OCI-LY3 (cell line): ENCODE results near the gene WIZ.
"Not testable (repeated sequence)": the region's sequence is repeated elsewhere in the genome, so short reads cannot be mapped to it uniquely, and the experiment has no call there.

Experiments
- H2AFZ ChIP-seq: fragments of 200-600, 300-600 bp; shearing (Covaris generic); 2 replicates; pipeline ENCODE4 v1.6.0; 2014; ENCODE audit warnings: antibody characterized with exemption, low read depth, low read length
- H3K27ac ChIP-seq: fragments of 200-600, 300-600 bp; sonication (generic); 2 replicates; pipeline ENCODE4 v1.5.1; 2014; ENCODE audit warnings: mild to moderate bottlenecking, low read length, moderate library complexity, mixed read lengths
- H3K27me3 ChIP-seq: fragments of 200-600, 300-600 bp; sonication (generic); 2 replicates; pipeline ENCODE4 v1.6.1; 2014; ENCODE audit warnings: low read depth, low read length, mixed read lengths
- H3K36me3 ChIP-seq: fragments of 200-600, 300-600 bp; sonication (generic); replicated peaks from 2 replicates; pipeline ENCODE3; 2014; ENCODE audit warnings: low read depth, low read length, mixed read lengths
- H3K4me1 ChIP-seq: fragments of 300-600, 200-600 bp; sonication (generic); 2 replicates; pipeline ENCODE4 v1.6.1; 2014; ENCODE audit warnings: low read length, mixed read lengths
- H3K4me2 ChIP-seq: fragments of 200-600, 300-600 bp; sonication (generic); 2 replicates; pipeline ENCODE4 v1.6.1; 2014; ENCODE audit warnings: low read length, mixed read lengths
- H3K4me3 ChIP-seq: fragments of 300-600, 200-600 bp; sonication (generic); 2 replicates; pipeline ENCODE4 v1.5.1; 2014; ENCODE audit warnings: antibody characterized with exemption, mild to moderate bottlenecking, low read length, moderate library complexity
- H3K79me2 ChIP-seq: fragments of 300-600, 200-600 bp; shearing (Covaris generic); 2 replicates; pipeline ENCODE4 v1.6.1; 2014; ENCODE audit warnings: mild to moderate bottlenecking, low read length, mixed read lengths
- H3K9ac ChIP-seq: fragments of 300-600, 200-600 bp; shearing (Covaris generic); 2 replicates; pipeline ENCODE4 v1.6.0; 2014; ENCODE audit warnings: mild to moderate bottlenecking, low read length, moderate library complexity
- H3K9me3 ChIP-seq: fragments of 200-600, 300-600 bp; shearing (Covaris generic); 2 replicates; pipeline ENCODE4 v1.6.1; 2014; ENCODE audit warnings: low read length, mixed read lengths; ENCODE audit not compliant: insufficient read depth
- H4K20me1 ChIP-seq: fragments of 200-600, 300-600 bp; sonication (generic); 2 replicates; pipeline ENCODE4 v1.6.1; 2016; ENCODE audit warnings: low read length, mixed read lengths; ENCODE audit not compliant: insufficient read depth
- EZH2phosphoT487 ChIP-seq: fragments of 200-600 bp; shearing (Covaris generic); IDR thresholded peaks from 2 replicates; pipeline ENCODE4 v1.6.1; 2018; ENCODE audit warnings: antibody characterized with exemption, mixed run types, low read depth
- TF ChIP-seq, protein P1 (sequence below): fragments of 200-600, 300-600 bp; sonication (generic); IDR thresholded peaks from 2 replicates; pipeline ENCODE4 v1.5.1; 2014; ENCODE audit warnings: antibody characterized with exemption, low read length, low read depth

Gene WIZ

DNA sequence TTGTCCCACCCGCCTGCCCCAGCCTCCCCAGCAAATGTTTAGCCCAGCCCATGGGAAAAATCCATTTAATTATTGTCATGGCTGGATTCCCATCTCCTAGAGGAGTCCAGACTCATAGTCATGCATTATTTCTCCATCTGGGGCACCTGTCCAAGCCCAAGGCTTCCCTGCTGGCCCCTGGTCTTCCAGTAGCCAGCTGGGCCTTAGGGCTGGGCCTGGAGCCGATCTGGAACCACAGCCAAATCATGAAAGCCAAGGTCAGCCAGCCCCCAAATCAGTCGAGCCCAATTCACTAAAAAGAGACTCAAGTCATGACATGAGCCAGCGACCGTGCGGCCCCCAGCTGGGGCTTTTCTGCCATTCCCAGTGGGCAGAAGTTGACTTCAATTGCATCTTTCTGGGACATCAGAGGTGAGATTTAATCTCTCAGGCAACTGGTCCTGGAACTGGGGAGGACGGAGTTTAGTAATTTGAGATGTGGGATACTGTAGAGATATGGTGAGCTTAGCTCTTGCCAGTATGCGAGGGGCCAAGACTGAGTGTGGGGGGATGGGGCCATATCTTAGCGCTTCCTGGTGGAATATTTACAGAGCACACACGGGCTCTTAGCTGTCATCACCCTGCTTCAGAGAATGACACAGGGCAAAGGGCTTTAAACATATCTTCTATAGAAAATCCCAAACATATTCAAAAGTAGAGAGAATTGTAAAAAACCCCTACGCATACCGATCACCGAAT is 38.9 kb upstream of the WIZ start:
- Histone ChIP-seq H3K27me3 (no peaks in the 10 kb centered on the region), H4K20me1 (no peaks in the 10 kb centered on the region)

DNA sequence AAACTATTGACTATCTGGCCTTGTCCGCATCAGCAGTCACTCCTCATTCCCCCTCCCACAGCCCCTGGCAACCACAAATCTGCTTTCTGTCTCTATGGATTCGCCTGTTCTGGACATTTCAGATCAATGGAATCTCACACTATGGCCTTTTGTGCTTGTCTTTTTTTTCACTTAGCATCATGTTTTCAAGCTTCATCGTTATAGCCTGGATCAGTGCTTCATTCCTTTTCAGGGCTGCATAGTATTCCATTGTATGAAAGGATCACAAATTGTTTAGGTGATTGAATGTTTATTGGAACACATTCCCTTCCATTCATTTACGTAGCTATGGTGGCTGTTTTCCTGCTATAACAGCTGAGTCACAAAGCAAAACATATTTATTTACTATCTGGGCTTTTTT is 37.3 kb upstream of the WIZ start:
- Histone ChIP-seq H3K9ac (no peak overlapping the region), H3K36me3 (no peaks in the 10 kb centered on the region), H3K27ac (no peak overlapping the region), H4K20me1 (no peaks in the 10 kb centered on the region), H3K4me3 (no peak overlapping the region), H2AFZ (no peak overlapping the region), H3K4me2 (no peak overlapping the region), H3K79me2 (no peaks in the 10 kb centered on the region), H3K27me3 (no peaks in the 10 kb centered on the region), H3K4me1 (no peaks in the 10 kb centered on the region), H3K9me3 (no peaks in the 10 kb centered on the region)
- TF ChIP-seq EZH2phosphoT487: no peak
- TF ChIP-seq, protein P1, sequence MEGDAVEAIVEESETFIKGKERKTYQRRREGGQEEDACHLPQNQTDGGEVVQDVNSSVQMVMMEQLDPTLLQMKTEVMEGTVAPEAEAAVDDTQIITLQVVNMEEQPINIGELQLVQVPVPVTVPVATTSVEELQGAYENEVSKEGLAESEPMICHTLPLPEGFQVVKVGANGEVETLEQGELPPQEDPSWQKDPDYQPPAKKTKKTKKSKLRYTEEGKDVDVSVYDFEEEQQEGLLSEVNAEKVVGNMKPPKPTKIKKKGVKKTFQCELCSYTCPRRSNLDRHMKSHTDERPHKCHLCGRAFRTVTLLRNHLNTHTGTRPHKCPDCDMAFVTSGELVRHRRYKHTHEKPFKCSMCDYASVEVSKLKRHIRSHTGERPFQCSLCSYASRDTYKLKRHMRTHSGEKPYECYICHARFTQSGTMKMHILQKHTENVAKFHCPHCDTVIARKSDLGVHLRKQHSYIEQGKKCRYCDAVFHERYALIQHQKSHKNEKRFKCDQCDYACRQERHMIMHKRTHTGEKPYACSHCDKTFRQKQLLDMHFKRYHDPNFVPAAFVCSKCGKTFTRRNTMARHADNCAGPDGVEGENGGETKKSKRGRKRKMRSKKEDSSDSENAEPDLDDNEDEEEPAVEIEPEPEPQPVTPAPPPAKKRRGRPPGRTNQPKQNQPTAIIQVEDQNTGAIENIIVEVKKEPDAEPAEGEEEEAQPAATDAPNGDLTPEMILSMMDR: no peak

More for the DNA sequence above, 38.9 kb upstream of the WIZ start:
- H3K4me1 ChIP-seq: no peaks in the 10 kb centered on the region
- H2AFZ ChIP-seq: no peak overlapping the region
- no peak overlapping the region for H3K27ac ChIP-seq
- no peak overlapping the region for H3K4me3 ChIP-seq
- no peaks in the 10 kb centered on the region for H3K36me3 ChIP-seq
- H3K79me2 ChIP-seq: no peaks in the 10 kb centered on the region
- no peak overlapping the region for H3K9ac ChIP-seq
- no peak overlapping the region for H3K4me2 ChIP-seq
- TF ChIP-seq, protein P1: no peak
- no peak for TF ChIP-seq EZH2phosphoT487
- no peaks in the 10 kb centered on the region for H3K9me3 ChIP-seq

DNA sequence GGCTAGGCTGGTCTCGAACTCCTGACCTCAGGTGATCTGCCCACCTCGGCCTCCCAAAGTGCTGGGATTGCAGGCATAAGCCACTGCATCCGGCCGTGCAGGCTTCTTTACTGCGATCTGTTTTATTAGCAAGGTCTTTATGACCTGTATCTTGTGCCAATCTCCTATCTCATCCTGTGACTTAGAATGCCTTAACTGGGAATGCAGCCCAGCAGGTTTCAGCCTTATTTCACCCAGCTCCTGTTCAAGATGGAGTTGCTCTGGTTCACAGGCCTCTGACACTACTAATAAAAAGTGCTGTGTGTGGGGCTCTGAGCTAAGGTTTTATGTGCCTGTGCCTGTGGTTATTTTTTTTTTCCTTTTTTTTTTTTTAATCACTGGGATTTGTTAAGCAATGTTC is 36.0 kb upstream of the WIZ start:
- not testable (repeated sequence) for H3K27ac ChIP-seq, H2AFZ ChIP-seq, H4K20me1 ChIP-seq, H3K27me3 ChIP-seq, H3K4me1 ChIP-seq, H3K79me2 ChIP-seq, H3K4me2 ChIP-seq, H3K4me3 ChIP-seq, H3K9me3 ChIP-seq, H3K9ac ChIP-seq, H3K36me3 ChIP-seq

DNA sequence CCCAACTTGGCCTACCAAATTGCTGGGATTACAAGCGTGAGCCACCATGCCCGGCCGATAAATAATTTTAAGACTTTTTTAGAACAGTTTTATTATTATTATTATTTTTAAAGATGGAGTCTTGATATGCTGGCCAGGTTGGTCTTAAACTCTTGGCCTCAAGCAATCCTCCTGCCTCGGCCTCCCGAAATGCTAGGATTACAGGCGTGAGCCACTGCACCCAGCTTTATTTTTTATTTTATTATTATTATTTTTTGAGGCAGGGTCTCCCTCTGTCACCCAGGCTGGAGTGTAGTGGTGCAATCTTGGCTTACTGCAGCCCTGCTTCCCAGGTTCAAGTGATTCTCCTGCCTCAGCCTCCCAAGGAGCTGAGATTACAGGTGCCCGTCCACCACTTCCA is 31.2 kb upstream of the WIZ start:
- not testable (repeated sequence) for H3K27me3 ChIP-seq, H3K9ac ChIP-seq, H4K20me1 ChIP-seq, H3K79me2 ChIP-seq, H3K4me2 ChIP-seq, H3K4me3 ChIP-seq, H2AFZ ChIP-seq, H3K36me3 ChIP-seq, H3K27ac ChIP-seq, H3K4me1 ChIP-seq, H3K9me3 ChIP-seq

DNA sequence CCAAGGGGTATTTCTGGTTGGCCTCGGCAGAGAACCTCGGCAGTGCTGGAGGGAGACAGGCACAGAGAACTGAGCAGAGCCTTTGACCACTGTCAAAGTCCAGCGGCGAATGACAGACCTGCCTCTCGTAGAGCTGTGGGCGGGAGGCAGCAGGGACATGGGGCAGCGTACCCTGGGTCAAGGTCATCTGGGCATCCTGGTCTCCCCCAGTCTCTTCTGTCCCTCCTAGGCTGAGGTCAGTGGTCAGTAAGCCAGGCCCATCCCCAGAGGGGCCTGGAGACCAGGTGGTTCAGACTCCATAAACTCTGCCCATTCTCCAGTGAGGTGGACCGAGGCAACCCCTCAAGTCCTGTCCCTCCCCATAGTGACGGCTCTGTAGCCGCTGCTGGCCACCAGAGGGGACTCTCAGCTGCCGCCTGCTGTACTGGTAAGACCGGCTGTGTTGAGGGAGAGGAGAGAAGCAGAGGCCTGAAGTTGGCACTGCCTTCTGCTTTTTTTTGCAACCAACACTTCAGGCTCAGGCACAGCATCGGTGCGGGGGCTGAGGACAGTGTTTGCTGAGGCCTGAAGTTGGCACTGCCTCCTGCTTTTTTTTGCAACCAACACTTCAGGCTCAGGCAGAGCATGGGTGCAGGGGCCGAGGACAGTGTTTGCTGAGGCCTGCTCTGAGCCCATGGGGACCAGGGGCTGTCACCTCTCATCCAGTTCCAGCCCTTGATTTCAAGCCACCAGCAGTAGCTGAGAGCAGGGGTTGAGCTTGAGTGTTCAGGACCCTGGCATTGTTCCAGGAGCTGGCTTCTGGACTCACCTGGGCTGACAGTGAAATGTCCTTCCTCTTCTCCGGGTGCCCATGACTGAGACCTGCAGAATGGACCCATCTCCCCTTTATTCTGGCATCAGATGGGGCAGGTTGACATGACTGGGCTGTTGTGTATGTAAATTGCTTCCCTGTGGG is 29.9 kb upstream of the WIZ start, which contains the start of gene PGLYRP2:
Gene PGLYRP2 (minus strand): TSS at position 111 of the 955 bp plus-strand sequence. CDS start 130 bp downstream, outside the sequence.
- Histone ChIP-seq H3K4me3 (no peak within 1 kb of the TSS), H4K20me1 (no peaks in the 10 kb centered on the region), H3K27me3 (no peaks in the 10 kb centered on the region), H3K36me3 (no peaks in the 10 kb centered on the region), H3K4me1 (no peaks in the 10 kb centered on the region), H3K9me3 (no peaks in the 10 kb centered on the region), H3K4me2 (no peak within 1 kb of the TSS), H2AFZ (no peak within 1 kb of the TSS), H3K79me2 (no peaks in the 10 kb centered on the region), H3K9ac (no peak within 1 kb of the TSS), H3K27ac (no peak within 1 kb of the TSS)
- TF ChIP-seq, protein P1: 0 out of 2 replicates have a peak, but pooled peaks have one; percentile 17
- TF ChIP-seq EZH2phosphoT487: no peak
